Measurements from ENCODE around the gene WBP1L.

DNA sequence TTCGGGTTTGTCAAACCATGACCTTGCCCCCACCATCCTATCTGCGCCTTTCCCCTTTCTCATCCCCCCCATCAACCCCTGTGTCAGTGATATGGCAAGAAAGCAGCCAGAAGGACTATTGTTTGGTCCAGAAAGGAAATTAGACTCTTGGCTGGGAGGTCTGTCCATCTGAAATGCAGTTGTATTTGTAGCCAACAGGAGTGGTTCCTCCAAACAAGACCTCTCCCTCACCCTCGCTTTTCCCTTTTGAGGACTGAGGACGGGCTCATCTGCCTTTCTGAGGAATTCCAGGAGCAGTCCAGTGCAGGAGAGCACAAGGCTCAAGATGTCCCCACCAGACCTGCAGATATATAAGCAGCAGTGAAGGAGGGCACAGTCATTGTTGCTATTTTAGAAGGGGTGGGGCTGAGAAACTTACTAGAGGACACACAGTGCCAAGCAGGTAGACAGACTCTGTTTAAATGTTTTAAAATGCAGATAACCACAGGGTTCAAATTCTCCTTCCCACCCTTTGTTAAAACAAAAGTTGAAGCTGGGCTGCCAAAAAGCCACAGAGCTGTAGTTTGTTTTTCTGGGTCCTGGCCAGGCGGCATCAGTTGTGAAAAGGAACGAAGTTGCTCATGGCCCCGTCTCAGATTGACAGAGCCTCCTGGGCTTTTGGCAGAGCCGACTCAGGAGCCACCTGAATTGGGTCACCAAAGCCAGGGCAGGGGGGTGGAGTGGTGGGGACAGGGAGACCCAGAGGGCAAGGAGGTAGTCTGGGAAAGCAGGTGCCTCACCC lies 56.1 kb downstream of the WBP1L start:
- TF ChIP-seq, protein P1, sequence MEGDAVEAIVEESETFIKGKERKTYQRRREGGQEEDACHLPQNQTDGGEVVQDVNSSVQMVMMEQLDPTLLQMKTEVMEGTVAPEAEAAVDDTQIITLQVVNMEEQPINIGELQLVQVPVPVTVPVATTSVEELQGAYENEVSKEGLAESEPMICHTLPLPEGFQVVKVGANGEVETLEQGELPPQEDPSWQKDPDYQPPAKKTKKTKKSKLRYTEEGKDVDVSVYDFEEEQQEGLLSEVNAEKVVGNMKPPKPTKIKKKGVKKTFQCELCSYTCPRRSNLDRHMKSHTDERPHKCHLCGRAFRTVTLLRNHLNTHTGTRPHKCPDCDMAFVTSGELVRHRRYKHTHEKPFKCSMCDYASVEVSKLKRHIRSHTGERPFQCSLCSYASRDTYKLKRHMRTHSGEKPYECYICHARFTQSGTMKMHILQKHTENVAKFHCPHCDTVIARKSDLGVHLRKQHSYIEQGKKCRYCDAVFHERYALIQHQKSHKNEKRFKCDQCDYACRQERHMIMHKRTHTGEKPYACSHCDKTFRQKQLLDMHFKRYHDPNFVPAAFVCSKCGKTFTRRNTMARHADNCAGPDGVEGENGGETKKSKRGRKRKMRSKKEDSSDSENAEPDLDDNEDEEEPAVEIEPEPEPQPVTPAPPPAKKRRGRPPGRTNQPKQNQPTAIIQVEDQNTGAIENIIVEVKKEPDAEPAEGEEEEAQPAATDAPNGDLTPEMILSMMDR (conservative IDR thresholded peaks at IDR 0.05; ENCODE audit: low read depth in 2 of 2): no peak
- no peak for TF ChIP-seq POLR2AphosphoS5 (IDR thresholded peaks at IDR 0.05; ENCODE audit: low read depth)
- no peak for TF ChIP-seq EZH2 (IDR thresholded peaks at IDR 0.05; ENCODE audit: low read depth, unreplicated experiment)
- TF ChIP-seq REST (IDR thresholded peaks at IDR 0.05; ENCODE audit: unreplicated experiment): no peak
- TF ChIP-seq EZH2phosphoT487 (IDR thresholded peaks at IDR 0.05; ENCODE audit: unreplicated experiment): no peak
